Astrocyte (in vitro differentiated cells and primary cell): Measurements from ENCODE around the gene RNF186.

Experiments
- CTCF ChIP-seq: IDR thresholded peaks from 2 replicates; pipeline ENCODE4 v1.5.1; 2011; ENCODE audit warnings: low read depth, mild to moderate bottlenecking, inconsistent platforms, low read length, moderate library complexity; ENCODE audit not compliant: insufficient read depth
- EZH2 ChIP-seq: IDR thresholded peaks from 2 replicates; pipeline ENCODE4 v1.6.1; 2012; ENCODE audit warnings: mild to moderate bottlenecking, low read length, inconsistent platforms; ENCODE audit not compliant: insufficient read depth

- TF ChIP-seq EZH2 (no peak), CTCF (no peak)
Measured at GRCh38 chr1:19858893-19859292, 43.8 kb upstream of the RNF186 start.
